Panc1 (cell line): Measurements from ENCODE around the gene SYF2. TPM values are rescaled to one million over a fixed set of nuclear protein-coding genes. Genes with fewer than 3 reads are reported as not detected.

Experiments used
- ATAC-seq: fragments of 200-7000 bp; cut with Tn5 transposase; 2 replicates; pipeline ENCODE4 v1.9.1; 2020; ENCODE audit warnings: mild to moderate bottlenecking, moderate library complexity
- BruUV-seq: library from RNA; stranded (reverse); fragments of 400-500 nt; replicated peaks from 2 replicates; lab custom pipeline; 2021; lab: Mats Ljungman, UMichigan
- CTCF ChIA-PET: fragments of 300-600 bp; sonication (Branson Sonifier 250); formaldehyde crosslinking; loops from one replicate; lab custom pipeline; 2022; ENCODE audit warnings: antibody characterized with exemption; lab: Charles Lee
- POLR2A ChIA-PET: fragments of 300-600 bp; sonication (Branson Sonifier 250); formaldehyde crosslinking; loops from one replicate; lab custom pipeline; 2022; ENCODE audit warnings: antibody characterized with exemption; lab: Charles Lee
- DNase-seq: peaks from one replicate; pipeline ENCODE4 v3.0.0-alpha.2; 2010; ENCODE audit warnings: low read depth, low spot score
- H3K27ac ChIP-seq: 2 replicates; pipeline ENCODE4 v1.5.1; 2011; ENCODE audit warnings: mild to moderate bottlenecking, low read length, inconsistent platforms
- H3K27me3 ChIP-seq: fragments of 200-500 bp; sonication (Bioruptor generic); 2 replicates; pipeline ENCODE4 v1.6.0; 2014; ENCODE audit warnings: low read length, inconsistent platforms; ENCODE audit not compliant: control insufficient read depth, insufficient read depth
- H3K36me3 ChIP-seq: fragments of 200-500 bp; sonication (Bioruptor generic); 2 replicates; pipeline ENCODE4 v1.5.1; 2014; ENCODE audit warnings: inconsistent platforms, mild to moderate bottlenecking, low read length, moderate library complexity; ENCODE audit not compliant: control insufficient read depth, insufficient read depth
- H3K4me1 ChIP-seq: 2 replicates; pipeline ENCODE4 v1.5.1; 2011; ENCODE audit warnings: inconsistent platforms, mild to moderate bottlenecking, low read length, moderate library complexity; ENCODE audit not compliant: control insufficient read depth, insufficient read depth
- H3K4me3 ChIP-seq, 2 experiments: 2 replicates each; pipeline ENCODE4 v1.5.1; 2011 to 2012; ENCODE audit warnings: low read depth in 2 of 2, low read length in 2 of 2, mild to moderate bottlenecking in 2 of 2, inconsistent platforms in 1 of 2, moderate library complexity in 1 of 2
- H3K9me3 ChIP-seq: fragments of 200-500 bp; sonication (Bioruptor generic); 2 replicates; pipeline ENCODE4 v1.5.1; 2014; ENCODE audit warnings: low read depth, mild to moderate bottlenecking, inconsistent platforms, low read length, moderate library complexity; ENCODE audit not compliant: control insufficient read depth, insufficient read depth
- POLR2AphosphoS5 ChIP-seq: IDR thresholded peaks from 2 replicates; pipeline ENCODE4 v1.6.1; 2012; ENCODE audit warnings: mild to moderate bottlenecking, low read depth, low read length, moderate library complexity
- SIN3A ChIP-seq: IDR thresholded peaks from 2 replicates; pipeline ENCODE4 v1.6.1; 2012; ENCODE audit warnings: low read depth, mild to moderate bottlenecking, low read length, moderate library complexity, borderline replicate concordance; ENCODE audit not compliant: insufficient read depth
- TCF7L2 ChIP-seq: IDR thresholded peaks from 2 replicates; pipeline ENCODE4 v1.6.1; 2011; ENCODE audit warnings: mild to moderate bottlenecking, low read depth, low read length, inconsistent platforms
- in situ Hi-C: cut with HindIII; loops from 2 replicates; pipeline ENCODE4 v1.10.0; 2016; ENCODE audit warnings: low sequenced_read_pairs, low pct_unique_long_range_greater_than_20kb
- intact Hi-C: fragments of 100-400 bp; cut with micrococcal nuclease; formaldehyde crosslinking; loops from one replicate; pipeline ENCODE4 v1.10.0; 2022; ENCODE audit not compliant: unreplicated experiment
- total RNA-seq: library from RNA; stranded (reverse); gene quantifications from one replicate; pipeline ENCODE4 v1.2.1, GENCODE V29; 2021; ENCODE audit not compliant: unreplicated experiment
- TF ChIP-seq, protein P1 (sequence below): fragments of 450-650 bp; IDR thresholded peaks from 2 replicates; pipeline ENCODE4 v1.5.1; 2017; ENCODE audit warnings: mild to moderate bottlenecking
- TF ChIP-seq, protein P2 (sequence below), 2 experiments: IDR thresholded peaks; 2 replicates each; pipeline ENCODE4 v1.6.1; 2011 to 2012; ENCODE audit warnings: low read depth in 2 of 2, control low read depth in 1 of 2, low read length in 1 of 2, mild to moderate bottlenecking in 1 of 2, moderate library complexity in 1 of 2; ENCODE audit not compliant: insufficient read depth in 1 of 2

Gene SYF2
- total RNA-seq, 1 experiment from 2014 or later, result 28.9 TPM

DNA sequence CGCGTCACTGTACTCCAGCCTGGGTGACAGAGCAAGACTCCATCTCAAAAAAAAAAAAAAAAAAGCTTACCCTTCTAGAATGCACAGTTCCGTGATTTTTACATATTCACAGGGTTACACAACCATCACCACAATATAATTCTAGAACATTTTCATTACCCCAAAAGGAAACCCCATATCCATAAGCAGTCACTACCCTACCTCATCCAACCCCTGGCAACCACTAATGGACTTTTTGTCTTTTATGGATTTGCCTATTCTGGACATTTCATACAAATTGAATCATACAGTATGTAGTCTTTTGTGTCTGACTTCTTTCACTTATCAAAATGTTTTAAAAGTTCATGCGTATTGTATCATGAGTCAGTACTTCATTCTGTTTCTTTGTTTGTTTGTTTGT is 22.8 kb downstream of the SYF2 start:
- Histone ChIP-seq H3K36me3 (no peaks in the 10 kb centered on the region), H3K9me3 (no peaks in the 10 kb centered on the region), H3K4me1 (no peaks in the 10 kb centered on the region), H3K27ac (no peak overlapping the region), H3K27me3 (no peaks in the 10 kb centered on the region), H3K4me3 (no peak overlapping the region)
- CTCF ChIA-PET, result no interaction called here
- intact Hi-C loops (loop anchor here (5.0 to 10.0 kb wide), 2 partner anchors 95 to 362 kb away; no protein-coding TSS in a partner anchor), in situ Hi-C loops (no loop called here)
- TF ChIP-seq, protein P1, sequence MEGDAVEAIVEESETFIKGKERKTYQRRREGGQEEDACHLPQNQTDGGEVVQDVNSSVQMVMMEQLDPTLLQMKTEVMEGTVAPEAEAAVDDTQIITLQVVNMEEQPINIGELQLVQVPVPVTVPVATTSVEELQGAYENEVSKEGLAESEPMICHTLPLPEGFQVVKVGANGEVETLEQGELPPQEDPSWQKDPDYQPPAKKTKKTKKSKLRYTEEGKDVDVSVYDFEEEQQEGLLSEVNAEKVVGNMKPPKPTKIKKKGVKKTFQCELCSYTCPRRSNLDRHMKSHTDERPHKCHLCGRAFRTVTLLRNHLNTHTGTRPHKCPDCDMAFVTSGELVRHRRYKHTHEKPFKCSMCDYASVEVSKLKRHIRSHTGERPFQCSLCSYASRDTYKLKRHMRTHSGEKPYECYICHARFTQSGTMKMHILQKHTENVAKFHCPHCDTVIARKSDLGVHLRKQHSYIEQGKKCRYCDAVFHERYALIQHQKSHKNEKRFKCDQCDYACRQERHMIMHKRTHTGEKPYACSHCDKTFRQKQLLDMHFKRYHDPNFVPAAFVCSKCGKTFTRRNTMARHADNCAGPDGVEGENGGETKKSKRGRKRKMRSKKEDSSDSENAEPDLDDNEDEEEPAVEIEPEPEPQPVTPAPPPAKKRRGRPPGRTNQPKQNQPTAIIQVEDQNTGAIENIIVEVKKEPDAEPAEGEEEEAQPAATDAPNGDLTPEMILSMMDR, result no peak
- TF ChIP-seq POLR2AphosphoS5, result no peak
- no peak for TF ChIP-seq TCF7L2
- TF ChIP-seq, protein P2, sequence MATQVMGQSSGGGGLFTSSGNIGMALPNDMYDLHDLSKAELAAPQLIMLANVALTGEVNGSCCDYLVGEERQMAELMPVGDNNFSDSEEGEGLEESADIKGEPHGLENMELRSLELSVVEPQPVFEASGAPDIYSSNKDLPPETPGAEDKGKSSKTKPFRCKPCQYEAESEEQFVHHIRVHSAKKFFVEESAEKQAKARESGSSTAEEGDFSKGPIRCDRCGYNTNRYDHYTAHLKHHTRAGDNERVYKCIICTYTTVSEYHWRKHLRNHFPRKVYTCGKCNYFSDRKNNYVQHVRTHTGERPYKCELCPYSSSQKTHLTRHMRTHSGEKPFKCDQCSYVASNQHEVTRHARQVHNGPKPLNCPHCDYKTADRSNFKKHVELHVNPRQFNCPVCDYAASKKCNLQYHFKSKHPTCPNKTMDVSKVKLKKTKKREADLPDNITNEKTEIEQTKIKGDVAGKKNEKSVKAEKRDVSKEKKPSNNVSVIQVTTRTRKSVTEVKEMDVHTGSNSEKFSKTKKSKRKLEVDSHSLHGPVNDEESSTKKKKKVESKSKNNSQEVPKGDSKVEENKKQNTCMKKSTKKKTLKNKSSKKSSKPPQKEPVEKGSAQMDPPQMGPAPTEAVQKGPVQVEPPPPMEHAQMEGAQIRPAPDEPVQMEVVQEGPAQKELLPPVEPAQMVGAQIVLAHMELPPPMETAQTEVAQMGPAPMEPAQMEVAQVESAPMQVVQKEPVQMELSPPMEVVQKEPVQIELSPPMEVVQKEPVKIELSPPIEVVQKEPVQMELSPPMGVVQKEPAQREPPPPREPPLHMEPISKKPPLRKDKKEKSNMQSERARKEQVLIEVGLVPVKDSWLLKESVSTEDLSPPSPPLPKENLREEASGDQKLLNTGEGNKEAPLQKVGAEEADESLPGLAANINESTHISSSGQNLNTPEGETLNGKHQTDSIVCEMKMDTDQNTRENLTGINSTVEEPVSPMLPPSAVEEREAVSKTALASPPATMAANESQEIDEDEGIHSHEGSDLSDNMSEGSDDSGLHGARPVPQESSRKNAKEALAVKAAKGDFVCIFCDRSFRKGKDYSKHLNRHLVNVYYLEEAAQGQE (IDR thresholded peaks at IDR 0.05; ENCODE audit: insufficient read depth in 1 of 2, low read depth in 2 of 2, low read length in 1 of 2), result no peak
- no peak for TF ChIP-seq SIN3A
- BruUV-seq, result no TSS peak
- POLR2A ChIA-PET, result no interaction called here
- DNase-seq, result no peak
- ATAC-seq, result no peak

DNA sequence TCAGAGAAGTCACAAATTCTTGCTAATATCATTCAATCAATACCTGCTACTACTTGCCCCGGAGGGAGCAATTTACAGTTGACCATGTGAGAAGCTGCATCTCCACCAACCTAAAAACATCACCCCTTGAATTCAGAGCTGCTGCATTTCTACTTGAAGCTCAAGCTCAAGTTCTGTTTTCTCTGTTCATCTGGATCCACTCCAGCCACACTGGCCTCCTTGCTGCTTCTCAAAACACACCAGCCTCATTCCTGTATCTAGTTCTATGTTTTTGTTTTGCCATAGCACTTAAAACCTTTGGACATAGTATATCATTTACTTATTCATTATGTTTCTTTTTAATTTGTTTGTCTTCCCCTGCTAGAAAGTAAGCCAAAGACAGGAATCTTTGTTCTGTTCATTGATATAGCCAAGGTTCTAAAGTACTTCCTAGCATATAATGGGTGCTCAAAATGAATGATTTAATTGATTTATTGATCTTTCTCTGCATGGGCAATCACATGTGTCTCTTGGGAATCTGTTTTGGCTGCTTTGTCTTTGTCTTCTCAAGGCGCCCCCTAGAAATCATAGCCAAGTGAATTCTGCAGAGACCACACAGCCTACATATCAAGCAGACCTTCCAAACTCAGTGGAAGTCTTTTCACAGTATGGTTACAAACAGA is 23.6 kb downstream of the SYF2 start:
- no peak for ATAC-seq
- H3K4me1 ChIP-seq, result no peaks in the 10 kb centered on the region

More for the DNA sequence above, 23.6 kb downstream of the SYF2 start:
- no peak overlapping the region for H3K27ac ChIP-seq
- intact Hi-C loops (loop anchor here (5.0 to 10.0 kb wide), 2 partner anchors 94 to 361 kb away; no protein-coding TSS in a partner anchor), in situ Hi-C loops (no loop called here)
- ChIA-PET CTCF (interaction anchor here (0.7 kb wide), 1 partner anchor 304 kb away, joined by 6 read pairs; no protein-coding TSS in a partner anchor), POLR2A (no interaction called here)
- no peaks in the 10 kb centered on the region for H3K36me3 ChIP-seq
- H3K27me3 ChIP-seq, result no peaks in the 10 kb centered on the region
- no TSS peak for BruUV-seq
- no peak for DNase-seq
- TF ChIP-seq, protein P2 (IDR thresholded peaks at IDR 0.05; ENCODE audit: insufficient read depth in 1 of 2, low read depth in 2 of 2, low read length in 1 of 2), result no peak
- TF ChIP-seq, protein P1, result no peak
- TF ChIP-seq TCF7L2, result no peak
- no peaks in the 10 kb centered on the region for H3K9me3 ChIP-seq
- H3K4me3 ChIP-seq, result no peak overlapping the region
